HG03139 (cell line): ENCODE results near the gene GALNS.
A peak's percentile ranks its signal among the peaks of the same experiment; 100 is the strongest.

Experiments
- ATAC-seq: cut with Tn5 transposase; IDR thresholded peaks from one replicate; pipeline ENCODE4 v1.9.1; 2021; ENCODE audit not compliant: unreplicated experiment

Gene GALNS

DNA sequence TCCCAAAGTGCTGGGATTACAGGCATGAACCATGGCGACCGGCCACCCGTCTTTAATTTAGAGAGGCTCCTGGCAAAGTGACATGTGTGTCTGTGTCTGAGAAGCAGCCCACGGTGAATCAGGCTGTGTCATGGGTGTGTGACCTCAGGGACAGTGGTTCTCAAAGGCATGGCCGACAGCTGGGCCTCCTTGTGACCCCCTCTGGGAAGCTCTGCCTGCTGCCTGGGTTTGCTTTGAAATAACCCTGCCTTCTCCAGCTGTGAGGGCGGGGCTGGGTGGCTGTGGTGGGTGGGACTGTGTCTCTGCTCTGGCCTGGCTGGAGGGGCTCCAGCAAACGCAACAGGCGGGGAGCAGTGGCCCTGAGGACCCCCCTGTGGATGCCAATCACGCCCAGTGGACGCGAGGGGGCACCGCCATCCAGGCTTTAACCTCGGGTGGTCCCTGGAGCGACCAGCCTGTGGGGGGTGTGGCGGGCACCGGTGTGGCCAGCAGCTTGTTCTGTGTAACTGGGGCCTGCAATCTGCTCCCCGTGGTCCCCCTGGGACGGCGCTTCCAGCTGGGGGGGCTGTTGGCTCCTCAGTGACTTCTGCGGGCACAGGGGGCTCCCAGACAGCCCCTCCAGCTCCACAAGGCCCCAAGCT is 36.2 kb downstream of the GALNS start:
- ATAC-seq = no peak

GRCh38 chr16:88819126-88819525 is 37.6 kb downstream of the GALNS start:
- ATAC-seq = no peak

DNA sequence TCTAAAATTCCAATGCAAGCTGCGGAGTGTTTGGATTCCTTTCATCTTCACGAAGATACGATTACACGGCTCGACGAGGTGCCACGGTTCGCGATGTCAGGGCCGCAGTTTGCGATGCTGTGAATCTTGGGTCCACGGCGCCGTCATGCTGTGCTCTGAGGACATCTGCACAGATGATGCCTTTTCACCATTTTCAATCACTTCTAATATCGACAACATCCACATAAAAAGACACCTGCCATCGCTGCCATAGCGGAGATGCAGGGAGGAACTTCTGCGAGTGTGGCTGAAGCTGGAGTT is 38.2 kb downstream of the GALNS start:
- no peak for ATAC-seq

DNA sequence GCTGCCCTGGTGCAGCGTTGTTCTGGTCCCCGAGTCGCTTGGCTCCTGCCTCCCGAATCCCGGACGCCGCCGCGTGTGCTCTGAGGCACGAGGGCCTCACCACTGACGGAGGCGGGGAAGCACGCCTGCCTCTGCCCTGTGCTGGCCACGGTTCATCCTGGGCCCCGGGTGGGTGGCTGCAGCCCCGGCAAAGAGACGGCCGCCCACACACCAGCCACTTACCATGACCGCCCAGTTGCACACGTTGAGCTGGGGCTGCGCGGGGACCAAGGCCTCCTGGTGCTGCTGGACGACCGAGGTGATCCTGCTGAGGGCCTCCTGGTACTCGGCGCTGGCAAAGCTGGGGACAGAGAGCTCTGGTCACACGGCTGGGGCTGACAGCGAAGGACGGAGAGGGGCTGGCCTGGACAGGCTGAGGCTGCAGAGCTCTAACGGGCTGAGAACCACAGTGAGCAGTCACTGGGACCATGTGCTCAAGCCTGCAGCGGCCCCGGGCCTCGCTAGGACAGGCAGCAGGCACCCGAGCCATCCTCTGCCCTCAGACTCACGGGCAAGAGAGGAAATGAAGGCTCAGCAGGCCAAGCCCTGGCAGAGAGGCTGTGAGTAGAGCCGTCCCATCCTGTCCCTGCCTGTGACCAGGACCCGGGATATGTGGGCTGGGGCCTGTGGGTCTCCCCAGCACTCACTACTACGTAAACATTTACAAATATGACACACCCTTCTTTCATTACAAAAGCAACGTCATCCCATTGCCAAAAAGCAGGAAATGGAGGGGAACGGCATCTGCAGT is 38.8 kb downstream of the GALNS start:
- no peak for ATAC-seq

DNA sequence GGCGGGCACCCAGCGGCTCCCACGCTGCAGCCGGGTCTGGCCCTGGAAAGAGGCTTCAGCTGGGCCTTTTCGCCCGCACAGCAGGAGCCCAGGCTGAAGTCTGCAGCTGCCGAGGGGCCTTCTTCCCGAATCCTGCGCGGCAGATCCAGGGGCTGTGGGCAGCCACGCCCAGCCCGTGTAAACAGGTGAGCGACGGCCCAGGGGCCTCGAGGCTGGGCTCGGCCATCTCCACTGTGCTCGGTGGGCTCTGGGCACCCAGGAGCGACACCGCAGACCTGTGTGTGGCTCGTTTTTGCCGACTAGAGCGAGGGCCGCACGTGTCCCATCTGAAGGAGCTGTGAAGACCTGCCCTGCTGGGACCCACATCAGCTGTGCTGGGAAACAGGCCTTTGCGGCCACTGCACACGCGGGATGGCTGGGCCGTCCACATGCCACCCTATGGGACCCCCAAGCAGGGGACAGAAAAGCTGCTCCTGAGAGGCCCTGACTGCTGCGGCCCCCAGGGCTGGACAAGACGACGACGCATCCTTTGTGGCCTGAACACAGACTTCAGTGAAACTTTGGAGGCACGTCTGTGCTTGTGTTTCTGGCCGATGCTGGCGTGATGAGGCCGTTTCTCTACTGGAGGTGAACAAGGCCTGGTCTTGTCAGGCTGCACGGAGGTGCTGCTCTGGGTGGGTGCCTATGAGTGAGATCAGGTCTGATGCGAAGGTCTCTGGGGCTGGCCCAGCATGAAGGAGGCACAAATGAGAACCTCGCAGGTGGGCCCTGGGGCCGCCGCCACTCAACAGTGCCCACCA is 39.8 kb downstream of the GALNS start:
- ATAC-seq = no peak

GRCh38 chr16:88815901-88816589 is 40.7 kb downstream of the GALNS start:
- ATAC-seq = no peak

- ATAC-seq = no peak
Observed at GRCh38 chr16:88815227-88815626, 41.5 kb downstream of the GALNS start.

GRCh38 chr16:88814144-88814502 is 42.6 kb downstream of the GALNS start:
- ATAC-seq = no peak

- ATAC-seq = no peak
Observed at GRCh38 chr16:88813269-88814143, 43.2 kb downstream of the GALNS start.

GRCh38 chr16:88812513-88813268 is 44.1 kb downstream of the GALNS start:
- ATAC-seq = no peak

DNA sequence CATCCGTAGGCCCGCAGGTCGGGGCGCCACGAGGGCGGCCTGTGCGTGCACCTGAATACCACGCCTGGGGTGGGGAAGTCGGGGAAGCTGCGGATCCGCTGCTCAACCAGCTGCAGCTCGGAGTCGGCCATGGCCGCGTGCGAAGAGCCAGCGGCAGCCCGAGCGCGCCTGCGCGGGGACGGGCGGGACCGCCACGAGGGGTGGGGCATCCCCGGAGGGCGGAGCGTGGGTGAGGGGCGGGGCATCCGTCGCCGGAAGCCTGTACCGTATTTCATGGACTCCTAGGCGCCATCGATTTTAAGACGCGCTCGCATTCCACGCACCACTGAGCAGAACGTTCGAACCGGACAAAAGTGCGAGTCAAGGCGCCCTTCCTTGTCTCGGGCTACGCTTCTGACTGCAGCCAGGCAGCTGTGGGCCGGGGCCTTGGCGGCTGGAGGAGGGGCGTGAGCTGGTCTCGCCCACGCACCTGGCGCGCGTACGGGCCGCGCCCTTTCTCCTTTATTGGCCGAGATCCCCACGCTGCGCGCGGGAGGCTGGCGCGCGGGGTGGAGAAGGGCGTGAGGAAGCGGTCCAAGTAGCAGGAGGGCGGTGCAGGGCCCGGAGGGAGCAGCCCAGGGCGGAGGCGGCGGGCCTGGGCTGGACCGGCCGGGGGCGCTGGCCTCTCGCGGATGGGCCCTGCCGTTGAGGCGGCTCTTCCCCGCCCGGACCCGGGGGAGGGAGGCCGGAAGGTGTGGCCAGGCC is 44.8 kb downstream of the GALNS start, which contains the start of gene APRT:
Gene APRT (minus strand): TSS at position 160 of the 744 bp plus-strand sequence. CDS start 29 bp downstream, at position 131.
- ATAC-seq = peak; percentile 68

DNA sequence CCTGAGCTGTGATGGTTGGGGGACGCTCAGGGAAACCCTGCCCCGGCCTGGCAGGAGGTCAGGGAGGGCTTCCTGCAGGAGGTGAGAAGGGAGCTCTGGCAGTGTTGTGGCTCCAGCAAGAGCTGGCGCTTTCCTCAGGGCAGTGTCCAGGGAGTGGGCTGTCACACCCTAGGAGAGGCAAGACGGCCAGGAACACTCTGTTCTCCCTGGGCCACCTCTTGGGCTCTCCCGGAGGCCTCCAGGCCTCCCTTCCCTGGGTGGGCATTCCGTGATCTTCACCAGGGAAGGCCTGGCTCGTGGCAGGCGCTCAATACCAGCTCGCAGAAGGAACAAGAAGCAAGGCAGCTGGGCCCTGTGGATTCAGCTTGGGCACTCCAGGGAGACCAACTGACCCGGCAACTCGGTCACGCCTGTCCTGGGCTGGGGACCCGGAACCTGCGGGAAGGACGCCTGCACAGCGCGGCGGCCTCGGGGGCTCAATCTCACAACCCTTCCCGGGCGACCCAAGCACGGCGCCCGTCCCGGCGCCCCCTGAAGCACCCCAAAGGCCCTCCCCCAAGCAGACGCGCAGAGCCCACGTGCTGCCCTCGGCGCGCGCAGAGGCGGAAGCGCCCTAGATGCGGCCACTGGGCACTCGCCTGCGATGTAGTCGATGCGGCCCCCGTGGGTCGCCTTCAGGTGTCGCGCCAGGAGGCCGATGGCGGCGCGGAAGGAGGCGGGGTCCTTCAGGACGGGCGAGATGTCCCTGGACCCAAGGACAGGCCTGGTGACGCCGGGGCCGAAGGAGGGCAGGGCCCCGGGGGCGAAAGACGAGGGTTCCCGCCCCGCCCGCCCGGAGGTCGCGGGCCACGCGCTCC is 45.6 kb downstream of the GALNS start:
- peak; percentile 40 for ATAC-seq

DNA sequence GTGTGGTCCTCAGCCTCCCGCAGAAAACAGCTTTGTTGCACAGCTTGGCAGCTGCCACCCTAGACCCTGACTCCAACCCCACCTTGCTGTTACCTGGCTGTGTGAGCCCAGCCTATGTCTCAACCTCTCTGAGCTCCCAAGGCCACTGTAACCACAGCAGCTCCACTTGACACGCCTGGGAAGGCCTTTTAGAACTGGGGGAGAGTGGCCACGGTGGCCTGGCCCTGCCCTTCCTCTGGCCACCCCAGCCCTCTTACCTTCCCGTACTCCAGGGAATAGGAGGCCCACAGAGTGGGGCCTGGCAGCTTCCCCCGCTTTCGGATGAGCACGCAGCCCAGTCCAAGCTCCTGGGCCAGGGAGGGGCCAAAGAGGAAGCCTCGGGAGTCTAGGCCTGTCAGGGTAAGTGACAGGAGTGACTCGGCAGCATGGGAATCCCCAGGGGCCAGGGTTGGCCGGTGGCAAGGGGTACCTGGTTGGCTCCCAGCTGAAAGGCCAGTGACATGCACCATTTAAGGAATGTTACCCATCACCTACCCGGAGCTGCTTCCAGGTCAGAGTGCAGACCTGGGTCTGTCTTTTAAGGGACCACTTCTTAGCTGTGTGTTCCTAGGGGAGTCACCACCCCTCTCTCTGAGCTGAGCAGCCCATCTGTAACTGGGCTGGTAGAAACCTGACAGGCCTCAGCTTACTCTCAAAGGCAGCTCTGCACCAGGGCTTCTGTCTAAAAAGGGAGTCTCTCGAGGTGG is 46.4 kb downstream of the GALNS start:
- no peak for ATAC-seq

GRCh38 chr16:88809676-88810165 is 47.0 kb downstream of the GALNS start:
- ATAC-seq = no peak

DNA sequence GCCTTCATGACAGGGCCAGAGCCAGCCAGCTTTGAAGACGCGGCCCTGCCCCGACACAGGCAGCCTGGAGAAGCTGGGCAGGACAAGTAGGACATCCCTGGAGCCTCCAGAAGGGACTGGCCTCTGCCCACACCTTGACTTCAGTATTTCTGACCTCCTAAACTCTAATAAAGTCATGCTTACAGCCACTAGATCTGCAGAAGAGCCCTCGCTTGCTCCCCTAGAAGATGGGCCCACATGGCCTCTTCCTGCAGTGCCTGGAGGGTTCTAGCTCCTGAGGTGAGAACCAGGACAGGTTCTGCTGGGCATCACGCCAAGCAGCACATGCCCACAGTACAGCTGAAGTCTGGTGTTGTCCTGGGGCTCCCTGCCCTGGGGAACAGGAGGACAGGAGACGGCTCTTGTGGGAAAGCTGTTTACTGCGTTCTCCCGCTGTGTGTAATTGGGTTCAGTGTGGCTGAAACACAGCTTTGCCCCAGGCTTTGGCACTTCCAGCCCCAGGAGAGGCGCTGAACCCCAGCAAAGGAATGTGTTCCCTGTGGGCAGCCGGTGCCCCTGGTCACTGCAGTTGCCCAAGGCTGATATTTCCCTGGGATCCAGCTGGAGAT is 47.6 kb downstream of the GALNS start:
- no peak for ATAC-seq

DNA sequence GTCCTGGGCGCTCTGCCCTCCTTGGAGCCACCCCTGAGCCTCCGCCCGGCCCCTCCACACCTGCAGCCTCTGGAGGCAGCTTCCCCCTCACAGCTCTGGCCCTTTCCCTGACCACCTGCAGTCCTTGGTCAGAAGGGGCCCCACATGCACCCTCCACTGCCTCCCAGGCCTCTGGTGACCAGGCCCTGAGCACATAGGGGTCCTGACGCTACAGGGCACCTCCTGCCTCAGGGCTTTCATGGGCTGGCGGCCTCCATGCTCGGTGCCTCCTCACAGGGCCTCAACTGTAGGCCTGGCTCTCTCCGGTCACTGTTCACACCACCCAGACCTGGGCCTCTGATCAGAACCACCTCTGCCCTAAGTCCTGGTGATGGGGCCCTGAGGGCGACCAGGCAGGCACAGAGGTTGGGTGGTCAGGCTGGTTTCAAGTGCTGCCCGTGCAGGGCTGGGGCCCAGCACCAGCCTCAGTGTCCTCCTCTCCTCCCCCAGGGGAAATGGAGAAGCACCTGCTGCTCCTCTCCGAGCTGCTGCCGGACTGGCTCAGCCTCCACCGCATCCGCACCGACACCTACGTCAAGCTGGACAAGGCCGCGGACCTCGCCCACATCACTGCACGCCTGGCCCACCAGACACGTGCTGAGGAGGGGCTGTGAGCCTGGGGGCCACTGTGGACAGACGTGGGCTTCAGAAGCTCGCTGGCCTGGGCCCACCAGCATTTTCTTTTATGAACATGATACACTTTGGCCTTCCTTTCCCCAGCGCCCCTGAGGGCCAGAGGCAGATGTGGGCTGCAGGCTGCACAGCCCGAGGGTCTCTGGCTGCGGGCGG is 48.9 kb downstream of the GALNS start:
- ATAC-seq = no peak
